Lower leg skin (tissue), 3 donors: Measurements from ENCODE around the gene SLCO1A2.

Experiments
- CTCF ChIP-seq, 3 donors: fragments of 450-650 bp; IDR thresholded peaks; one replicate each; pipeline ENCODE4 v1.5.1; 2016; ENCODE audit warnings: antibody characterized with exemption in 3 of 3, mild to moderate bottlenecking in 3 of 3, moderate library complexity in 2 of 3
- POLR2A ChIP-seq, 2 donors: fragments of 450-650 bp; IDR thresholded peaks; one replicate each; pipeline ENCODE4 v1.6.1; 2016 to 2017; ENCODE audit warnings: antibody characterized with exemption in 2 of 2, mild to moderate bottlenecking in 1 of 2, moderate library complexity in 1 of 2

- no peak for TF ChIP-seq CTCF (IDR thresholded peaks at IDR 0.05)
- TF ChIP-seq POLR2A (IDR thresholded peaks at IDR 0.05), result no peak
Measured at GRCh38 chr12:21330682-21331253, 3.9 kb downstream of the SLCO1A2 start.
